Thyroid gland (tissue), 4 donors: Measurements from ENCODE around the gene ARV1.
A peak's percentile ranks its signal among the peaks of the same experiment; 100 is the strongest.

Experiments used
- CTCF ChIP-seq, 6 experiments: fragments of 200-600 bp in 3 of 6; fragments of 450-650 bp in 3 of 6; sonication (generic) in 3 of 6; IDR thresholded peaks; one replicate each; pipeline ENCODE4 v1.5.1; 2016 to 2019; ENCODE audit warnings: antibody characterized with exemption in 6 of 6, mild to moderate bottlenecking in 2 of 6, inconsistent platforms in 1 of 6, moderate library complexity in 1 of 6
- POLR2A ChIP-seq, 2 donors: fragments of 450-650 bp; IDR thresholded peaks; one replicate each; pipeline ENCODE4 v1.6.1; 2017; ENCODE audit warnings: antibody characterized with exemption in 2 of 2, mild to moderate bottlenecking in 2 of 2, moderate library complexity in 1 of 2

- TF ChIP-seq CTCF (IDR thresholded peaks at IDR 0.05) (no peak), POLR2A (IDR thresholded peaks at IDR 0.05) (peak in 1 of 2 donors; percentile 35)
Observed at GRCh38 chr1:231040019-231040799, 61.3 kb downstream of the ARV1 start, which contains the start of gene FAM89A.
